AG04449 (cell line): ENCODE measurements around the gene NGF.

Experiments
- CTCF ChIA-PET: fragments of 350-600 bp; formaldehyde crosslinking; extraction: SDS; loops from one replicate; lab custom pipeline; 2021; ENCODE audit warnings: antibody characterized with exemption; lab: Yijun Ruan, JAX
- POLR2A ChIA-PET: fragments of 400-600, 350-600 bp; formaldehyde crosslinking; extraction: SDS; loops from one replicate; lab custom pipeline; 2020; ENCODE audit warnings: antibody characterized with exemption, inconsistent platforms; lab: Yijun Ruan, JAX
- DNase-seq: peaks from one replicate; pipeline ENCODE4 v3.0.0-alpha.2; 2010; ENCODE audit warnings: low read depth, low spot score
- H3K4me3 ChIP-seq: 2 replicates; pipeline ENCODE4 v1.5.1; 2011; ENCODE audit warnings: low read depth, mild to moderate bottlenecking, control low read depth, low read length
- TF ChIP-seq, protein P1 (sequence below): IDR thresholded peaks from one replicate; pipeline ENCODE4 v1.5.1; 2011; ENCODE audit warnings: mild to moderate bottlenecking, moderate library complexity, low read length, control low read depth, inconsistent platforms; ENCODE audit not compliant: insufficient read depth; ENCODE audit errors: missing control alignments

The NGF gene

DNA sequence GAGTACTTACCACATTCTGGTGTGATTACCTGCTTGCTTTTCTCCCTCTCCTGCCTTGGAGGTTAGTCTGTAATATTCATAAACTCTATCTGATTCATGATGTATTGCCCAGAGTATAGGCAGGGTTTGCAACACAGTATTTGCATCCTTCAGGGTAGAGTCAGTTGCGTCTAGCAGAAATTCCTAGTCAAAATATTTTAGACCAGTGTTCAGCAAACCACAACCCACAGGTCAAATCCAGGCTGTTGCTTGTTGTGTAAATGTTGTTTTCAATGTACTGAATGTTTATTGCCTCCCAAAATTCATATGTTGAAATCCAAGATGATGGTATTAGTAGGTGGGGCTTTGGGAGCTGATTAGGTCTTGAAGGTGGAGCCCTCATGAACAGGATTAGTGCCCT, 82.9 kb downstream of the NGF start:
- TF ChIP-seq, protein P1, sequence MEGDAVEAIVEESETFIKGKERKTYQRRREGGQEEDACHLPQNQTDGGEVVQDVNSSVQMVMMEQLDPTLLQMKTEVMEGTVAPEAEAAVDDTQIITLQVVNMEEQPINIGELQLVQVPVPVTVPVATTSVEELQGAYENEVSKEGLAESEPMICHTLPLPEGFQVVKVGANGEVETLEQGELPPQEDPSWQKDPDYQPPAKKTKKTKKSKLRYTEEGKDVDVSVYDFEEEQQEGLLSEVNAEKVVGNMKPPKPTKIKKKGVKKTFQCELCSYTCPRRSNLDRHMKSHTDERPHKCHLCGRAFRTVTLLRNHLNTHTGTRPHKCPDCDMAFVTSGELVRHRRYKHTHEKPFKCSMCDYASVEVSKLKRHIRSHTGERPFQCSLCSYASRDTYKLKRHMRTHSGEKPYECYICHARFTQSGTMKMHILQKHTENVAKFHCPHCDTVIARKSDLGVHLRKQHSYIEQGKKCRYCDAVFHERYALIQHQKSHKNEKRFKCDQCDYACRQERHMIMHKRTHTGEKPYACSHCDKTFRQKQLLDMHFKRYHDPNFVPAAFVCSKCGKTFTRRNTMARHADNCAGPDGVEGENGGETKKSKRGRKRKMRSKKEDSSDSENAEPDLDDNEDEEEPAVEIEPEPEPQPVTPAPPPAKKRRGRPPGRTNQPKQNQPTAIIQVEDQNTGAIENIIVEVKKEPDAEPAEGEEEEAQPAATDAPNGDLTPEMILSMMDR, result no peak
- POLR2A ChIA-PET, result no interaction called here
- no peak for DNase-seq
- CTCF ChIA-PET, result no interaction called here
- H3K4me3 ChIP-seq, result no peak overlapping the region

- TF ChIP-seq, protein P1, result no peak
- no peak for DNase-seq
- no peak overlapping the region for H3K4me3 ChIP-seq
- POLR2A ChIA-PET, result interaction anchor here (1.1 to 1.6 kb wide), 3 partner anchors 12 to 343 kb away, joined by 3 to 11 read pairs (median 4); no protein-coding TSS in a partner anchor
- CTCF ChIA-PET, result interaction anchor here (0.7 to 1.8 kb wide), 6 partner anchors 9 to 454 kb away, joined by 3 to 7 read pairs (median 4); no protein-coding TSS in a partner anchor
Measured at GRCh38 chr1:115252585-115252984, 85.5 kb downstream of the NGF start.

DNA sequence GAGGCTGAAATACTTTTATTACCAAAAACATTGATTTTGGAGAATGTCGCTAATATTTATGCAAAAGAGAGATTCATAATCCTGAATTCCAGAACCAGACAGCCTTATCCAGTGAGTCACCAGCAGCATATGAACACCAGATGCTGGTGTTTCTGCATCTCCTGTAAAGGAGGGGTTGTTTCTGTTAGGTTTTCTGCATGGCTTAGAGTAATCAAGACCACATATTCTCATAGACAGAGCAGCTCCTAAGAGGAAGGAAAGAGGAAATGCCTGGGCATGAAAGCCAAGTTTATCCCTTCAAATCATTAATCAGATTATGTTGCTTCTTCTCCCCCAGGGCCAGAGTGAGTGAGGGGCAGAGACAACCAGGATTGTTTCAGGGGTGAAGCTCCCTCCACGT, 86.2 kb downstream of the NGF start:
- DNase-seq, result peak; percentile 87
- no peak overlapping the region for H3K4me3 ChIP-seq
- TF ChIP-seq, protein P1, result no peak
- CTCF ChIA-PET, result interaction anchor here (1.0 to 1.8 kb wide), 4 partner anchors 11 to 114 kb away, joined by 3 to 7 read pairs (median 4); no protein-coding TSS in a partner anchor
- POLR2A ChIA-PET, result interaction anchor here (0.9 to 1.6 kb wide), 4 partner anchors 11 to 344 kb away, joined by 3 to 11 read pairs (median 5); no protein-coding TSS in a partner anchor

DNA sequence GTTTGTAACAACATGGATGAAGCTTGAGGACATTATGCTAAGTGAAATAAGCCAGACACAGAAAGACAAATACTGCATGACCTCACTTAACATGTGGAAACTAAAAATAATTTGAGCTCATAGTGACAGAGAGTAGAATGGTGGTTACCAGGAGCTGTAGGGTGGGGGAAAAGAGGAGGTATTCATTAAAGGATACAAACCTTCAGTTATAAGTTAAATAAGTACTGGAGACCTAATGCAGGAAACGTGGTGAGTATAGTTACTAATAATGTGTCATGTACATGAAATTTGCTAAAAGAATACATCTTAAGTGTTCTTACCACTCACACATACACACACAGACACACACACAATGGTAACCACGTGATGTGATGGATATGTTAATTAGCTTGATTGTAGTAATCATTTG, 86.7 kb downstream of the NGF start:
- no peak overlapping the region for H3K4me3 ChIP-seq
- ChIA-PET POLR2A (interaction anchor here (0.9 to 1.6 kb wide), 4 partner anchors 11 to 344 kb away, joined by 3 to 11 read pairs (median 5); no protein-coding TSS in a partner anchor), CTCF (interaction anchor here (1.0 to 1.8 kb wide), 4 partner anchors 10 to 113 kb away, joined by 3 to 7 read pairs (median 4); no protein-coding TSS in a partner anchor)
- DNase-seq, result no peak
- TF ChIP-seq, protein P1, result no peak

DNA sequence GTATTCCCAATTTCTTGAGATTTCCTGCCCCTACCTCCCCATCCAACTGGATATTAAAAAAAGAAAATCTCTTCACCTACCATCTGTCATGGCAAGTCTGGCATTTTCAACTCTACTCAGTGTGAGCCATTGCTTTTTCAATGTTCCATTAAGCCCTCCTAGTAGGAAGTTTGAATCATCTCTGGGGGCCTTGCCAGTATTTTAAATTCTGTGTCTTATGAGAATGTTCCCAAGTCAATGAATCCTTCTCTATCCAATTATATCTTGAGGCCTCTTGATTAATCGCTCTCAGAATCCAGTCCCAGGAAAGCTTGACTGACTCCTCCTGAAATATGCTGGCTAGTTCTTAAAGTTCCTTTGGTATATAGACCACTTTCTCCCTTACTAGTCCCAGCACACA, 91.5 kb downstream of the NGF start:
- TF ChIP-seq, protein P1, result no peak
- DNase-seq, result no peak
- CTCF ChIA-PET, result no interaction called here
- H3K4me3 ChIP-seq, result no peak overlapping the region
- POLR2A ChIA-PET, result no interaction called here

DNA sequence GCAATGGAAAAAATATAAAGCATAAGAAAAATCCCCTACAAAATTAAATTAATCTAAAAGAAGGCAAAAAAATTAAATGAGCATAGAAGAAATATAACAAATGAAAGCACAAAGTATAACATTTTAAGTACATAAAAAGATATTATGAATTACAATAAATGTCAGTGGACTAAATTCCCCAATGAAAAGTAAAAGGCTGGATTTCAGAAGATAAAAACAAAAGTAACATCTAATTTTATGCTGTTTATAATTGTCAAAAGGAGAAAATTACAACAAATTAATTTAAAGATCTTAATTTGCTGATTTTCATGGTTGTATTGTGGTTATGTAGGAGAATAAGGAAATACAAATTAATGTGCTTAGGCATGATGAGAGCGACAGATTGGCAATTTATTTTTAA, 92.8 kb downstream of the NGF start:
- POLR2A ChIA-PET, result no interaction called here
- DNase-seq, result no peak
- no peak overlapping the region for H3K4me3 ChIP-seq
- CTCF ChIA-PET, result interaction anchor here (1.1 kb wide), 1 partner anchor 106 kb away, joined by 3 read pairs; no protein-coding TSS in a partner anchor
- TF ChIP-seq, protein P1, result no peak
